CD8-positive, alpha-beta memory T cell (primary cell): ENCODE data around the gene COL25A1. TPM values are rescaled to one million over a fixed set of nuclear protein-coding genes. Genes with fewer than 3 reads are reported as not detected.

ENCODE experiments used
- CTCF ChIA-PET: fragments of 350-600 bp; sonication (Branson Sonifier 250); formaldehyde crosslinking; loops from one replicate; lab custom pipeline; 2021; ENCODE audit warnings: antibody characterized with exemption; lab: Charles Lee
- POLR2A ChIA-PET: fragments of 350-600 bp; sonication (Branson Sonifier 250); formaldehyde crosslinking; loops from one replicate; lab custom pipeline; 2021; ENCODE audit warnings: antibody characterized with exemption; lab: Charles Lee
- DNase-seq, 5 donors: peaks; one replicate each; pipeline versions ENCODE4 v3.0.0 to v3.0.0-alpha.2; 2020 to 2022; ENCODE audit warnings: mixed read lengths in 1 of 5
- H3K27ac ChIP-seq: one replicate; pipeline ENCODE4 v1.7.0; 2013; ENCODE audit warnings: low read depth, mild to moderate bottlenecking, low read length, moderate library complexity
- H3K27me3 ChIP-seq: 2 replicates; pipeline ENCODE4 v1.7.0; 2013; ENCODE audit warnings: low read length, mild to moderate bottlenecking; ENCODE audit not compliant: insufficient read depth, poor library complexity, severe bottlenecking
- H3K36me3 ChIP-seq: 2 replicates; pipeline ENCODE4 v1.7.0; 2013; ENCODE audit warnings: mild to moderate bottlenecking, low read length, moderate library complexity; ENCODE audit not compliant: insufficient read depth
- H3K4me1 ChIP-seq: 2 replicates; pipeline ENCODE4 v1.7.0; 2013; ENCODE audit warnings: mild to moderate bottlenecking, low read length, moderate library complexity; ENCODE audit not compliant: insufficient read depth
- H3K4me3 ChIP-seq: 2 replicates; pipeline ENCODE4 v1.7.0; 2013; ENCODE audit warnings: mild to moderate bottlenecking, low read length
- H3K9me3 ChIP-seq: 2 replicates; pipeline ENCODE4 v1.7.0; 2013; ENCODE audit warnings: mild to moderate bottlenecking, low read length
- H3K27ac Mint-ChIP-seq, 8 donors: one replicate each; pipeline ENCODE4 v1.8.0; 2020 to 2021; ENCODE audit warnings: mixed read lengths in 8 of 8, mild to moderate bottlenecking in 6 of 8, inconsistent platforms in 3 of 8, moderate library complexity in 3 of 8
- H3K27me3 Mint-ChIP-seq, 2 donors: one replicate each; pipeline ENCODE4 v1.8.0; 2020 to 2021; ENCODE audit warnings: mixed read lengths in 2 of 2, mild to moderate bottlenecking in 1 of 2, moderate library complexity in 1 of 2
- H3K36me3 Mint-ChIP-seq, 3 donors: one replicate each; pipeline ENCODE4 v1.8.0; 2020 to 2021; ENCODE audit warnings: mixed read lengths in 3 of 3, inconsistent platforms in 1 of 3, mild to moderate bottlenecking in 1 of 3
- H3K4me1 Mint-ChIP-seq, 3 donors: one replicate each; pipeline ENCODE4 v1.8.0; 2020 to 2021; ENCODE audit warnings: mixed read lengths in 3 of 3, inconsistent platforms in 1 of 3, mild to moderate bottlenecking in 1 of 3
- H3K4me3 Mint-ChIP-seq, 7 donors: one replicate each; pipeline ENCODE4 v1.8.0; 2020 to 2021; ENCODE audit warnings: mixed read lengths in 7 of 7, mild to moderate bottlenecking in 6 of 7, moderate library complexity in 4 of 7, inconsistent platforms in 2 of 7
- H3K9me3 Mint-ChIP-seq, 5 donors: one replicate each; pipeline ENCODE4 v1.8.0; 2020 to 2022; ENCODE audit warnings: mixed read lengths in 5 of 5, mild to moderate bottlenecking in 3 of 5, moderate library complexity in 2 of 5, inconsistent platforms in 1 of 5
- polyA plus RNA-seq: library from polyadenylated mRNA; unstranded; fragments of 300-500 nt; fragmentation: Illumina TruSeq; gene quantifications from one replicate; pipeline ENCODE4 v1.2.3, GENCODE V29; 2021
- total RNA-seq, 2 experiments: library from RNA; stranded (reverse); gene quantifications; one replicate each; pipeline ENCODE4 v1.2.3, GENCODE V29; 2021

The COL25A1 gene
- total and polyA plus RNA-seq, 3 experiments from 2014 or later, result not detected

GRCh38 chr4:109157205-109157604, 145.3 kb downstream of the COL25A1 start:
- Histone ChIP-seq H3K36me3 (no peaks in the 10 kb centered on the region), H3K27me3 (no peaks in the 10 kb centered on the region), H3K27ac (no peak overlapping the region), H3K4me3 (no peak overlapping the region), H3K4me1 (no peaks in the 10 kb centered on the region), H3K9me3 (no peaks in the 10 kb centered on the region)
- no peak overlapping the region for H3K4me3 Mint-ChIP-seq
- no peak for DNase-seq
- H3K36me3 Mint-ChIP-seq, result no peaks in the 10 kb centered on the region
- no peaks in the 10 kb centered on the region for H3K4me1 Mint-ChIP-seq
- H3K27me3 Mint-ChIP-seq, result peaks cover 3 to 4% of the 10 kb centered on the region in 2 donors
- H3K27ac Mint-ChIP-seq, result no peak overlapping the region
- ChIA-PET CTCF (no interaction called here), POLR2A (no interaction called here)
- H3K9me3 Mint-ChIP-seq, result no peaks in the 10 kb centered on the region

GRCh38 chr4:109156356-109156755, 146.1 kb downstream of the COL25A1 start:
- Histone ChIP-seq H3K27me3 (no peaks in the 10 kb centered on the region), H3K4me3 (no peak overlapping the region), H3K4me1 (no peaks in the 10 kb centered on the region), H3K36me3 (no peaks in the 10 kb centered on the region), H3K9me3 (no peaks in the 10 kb centered on the region), H3K27ac (no peak overlapping the region)
- no peak for DNase-seq
- Mint-ChIP-seq H3K36me3 (no peaks in the 10 kb centered on the region), H3K4me3 (no peak overlapping the region), H3K9me3 (no peaks in the 10 kb centered on the region), H3K4me1 (no peaks in the 10 kb centered on the region), H3K27ac (no peak overlapping the region), H3K27me3 (peaks cover 3 to 7% of the 10 kb centered on the region in 2 donors)
- ChIA-PET POLR2A (no interaction called here), CTCF (no interaction called here)

DNA sequence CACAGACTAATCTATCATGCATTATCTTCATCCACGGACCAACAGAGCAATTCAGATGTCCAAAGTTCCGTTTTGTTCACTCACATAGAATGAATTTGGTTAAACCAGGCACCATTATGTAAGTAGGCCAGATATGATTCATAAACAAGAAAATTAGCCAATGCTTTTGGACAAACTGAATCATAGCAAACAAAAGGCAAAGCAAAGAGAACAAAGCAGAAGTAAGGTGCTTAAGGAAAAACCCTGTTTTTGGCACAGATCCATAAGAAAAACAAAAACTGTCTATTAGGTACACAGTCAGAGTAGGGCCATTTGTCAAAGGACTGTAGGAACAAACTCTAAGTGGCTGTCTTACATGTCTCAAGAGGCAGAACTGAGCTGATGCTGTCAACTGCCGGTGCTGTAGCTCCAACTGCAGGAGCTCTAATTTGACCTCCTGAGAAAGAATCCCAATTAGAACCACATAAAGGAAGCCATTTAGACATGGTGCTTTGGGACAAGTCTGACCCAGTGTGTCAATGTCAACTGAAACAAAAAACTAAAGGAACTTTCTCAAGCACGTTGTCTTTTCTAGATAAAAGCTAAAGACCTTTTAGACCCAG, 146.7 kb downstream of the COL25A1 start:
- H3K9me3 ChIP-seq, result no peaks in the 10 kb centered on the region
- H3K4me1 ChIP-seq, result no peaks in the 10 kb centered on the region
- Mint-ChIP-seq H3K4me1 (no peaks in the 10 kb centered on the region), H3K4me3 (no peak overlapping the region), H3K27me3 (peaks cover 3 to 7% of the 10 kb centered on the region in 2 donors), H3K36me3 (no peaks in the 10 kb centered on the region), H3K27ac (no peak overlapping the region), H3K9me3 (no peaks in the 10 kb centered on the region)
- no peak overlapping the region for H3K27ac ChIP-seq
- ChIA-PET POLR2A (no interaction called here), CTCF (no interaction called here)
- no peak overlapping the region for H3K4me3 ChIP-seq
- no peaks in the 10 kb centered on the region for H3K27me3 ChIP-seq
- H3K36me3 ChIP-seq, result no peaks in the 10 kb centered on the region
- no peak for DNase-seq

DNA sequence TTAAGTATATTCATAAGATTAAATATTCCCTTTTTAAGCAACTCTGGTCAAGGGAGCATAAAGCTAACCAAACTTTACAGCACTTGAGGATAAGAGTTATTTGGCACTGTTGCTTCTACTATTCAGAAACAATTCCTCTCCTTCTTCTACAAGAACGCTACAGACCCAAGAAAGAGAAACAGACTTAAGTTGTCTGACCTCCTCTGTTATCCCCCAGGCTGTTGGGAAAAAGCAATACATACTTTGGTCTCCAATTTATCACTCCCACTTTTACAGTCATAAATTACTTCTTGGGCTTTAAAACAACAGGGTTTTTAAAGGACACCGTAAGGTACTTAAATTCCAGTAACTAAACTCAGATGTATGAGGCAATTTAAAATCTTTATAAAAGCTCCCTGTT, 147.4 kb downstream of the COL25A1 start:
- H3K9me3 Mint-ChIP-seq, result no peaks in the 10 kb centered on the region
- POLR2A ChIA-PET, result no interaction called here

GRCh38 chr4:109154424-109154823, 148.0 kb downstream of the COL25A1 start:
- Mint-ChIP-seq H3K27ac (no peak overlapping the region), H3K27me3 (peaks cover 3 to 11% of the 10 kb centered on the region in 2 donors), H3K36me3 (no peaks in the 10 kb centered on the region), H3K9me3 (no peaks in the 10 kb centered on the region), H3K4me1 (no peaks in the 10 kb centered on the region), H3K4me3 (no peak overlapping the region)
- Histone ChIP-seq H3K4me1 (no peaks in the 10 kb centered on the region), H3K4me3 (no peak overlapping the region), H3K9me3 (no peaks in the 10 kb centered on the region), H3K27me3 (no peaks in the 10 kb centered on the region), H3K36me3 (no peaks in the 10 kb centered on the region), H3K27ac (no peak overlapping the region)
- DNase-seq, result no peak
- POLR2A ChIA-PET, result no interaction called here
- CTCF ChIA-PET, result no interaction called here

More for the DNA sequence above, 147.4 kb downstream of the COL25A1 start:
- no peak overlapping the region for H3K27ac ChIP-seq
- no peak for DNase-seq
- H3K4me3 ChIP-seq, result no peak overlapping the region
- no peaks in the 10 kb centered on the region for H3K27me3 ChIP-seq
- Mint-ChIP-seq H3K4me1 (no peaks in the 10 kb centered on the region), H3K36me3 (no peaks in the 10 kb centered on the region), H3K4me3 (no peak overlapping the region), H3K27me3 (peaks cover 3 to 7% of the 10 kb centered on the region in 2 donors), H3K27ac (no peak overlapping the region)
- H3K36me3 ChIP-seq, result no peaks in the 10 kb centered on the region
- CTCF ChIA-PET, result no interaction called here
- no peaks in the 10 kb centered on the region for H3K9me3 ChIP-seq
- H3K4me1 ChIP-seq, result no peaks in the 10 kb centered on the region

- H3K4me3 Mint-ChIP-seq, result no peak overlapping the region
- H3K27me3 Mint-ChIP-seq, result peaks cover 0 to 14% of the 10 kb centered on the region in 2 donors
- ChIA-PET CTCF (no interaction called here), POLR2A (no interaction called here)
- H3K27ac ChIP-seq, result no peak overlapping the region
- no peaks in the 10 kb centered on the region for H3K36me3 ChIP-seq
- no peaks in the 10 kb centered on the region for H3K9me3 ChIP-seq
- no peak overlapping the region for H3K27ac Mint-ChIP-seq
- no peak for DNase-seq
- no peaks in the 10 kb centered on the region for H3K4me1 Mint-ChIP-seq
- no peaks in the 10 kb centered on the region for H3K4me1 ChIP-seq
- H3K4me3 ChIP-seq, result no peak overlapping the region
- H3K9me3 Mint-ChIP-seq, result peaks cover 0 to 2% (median 0%) of the 10 kb centered on the region in 5 donors
- no peaks in the 10 kb centered on the region for H3K27me3 ChIP-seq
- no peaks in the 10 kb centered on the region for H3K36me3 Mint-ChIP-seq
These were observed 152.6 kb downstream of the COL25A1 start for GRCh38 chr4:109149836-109150235.

DNA sequence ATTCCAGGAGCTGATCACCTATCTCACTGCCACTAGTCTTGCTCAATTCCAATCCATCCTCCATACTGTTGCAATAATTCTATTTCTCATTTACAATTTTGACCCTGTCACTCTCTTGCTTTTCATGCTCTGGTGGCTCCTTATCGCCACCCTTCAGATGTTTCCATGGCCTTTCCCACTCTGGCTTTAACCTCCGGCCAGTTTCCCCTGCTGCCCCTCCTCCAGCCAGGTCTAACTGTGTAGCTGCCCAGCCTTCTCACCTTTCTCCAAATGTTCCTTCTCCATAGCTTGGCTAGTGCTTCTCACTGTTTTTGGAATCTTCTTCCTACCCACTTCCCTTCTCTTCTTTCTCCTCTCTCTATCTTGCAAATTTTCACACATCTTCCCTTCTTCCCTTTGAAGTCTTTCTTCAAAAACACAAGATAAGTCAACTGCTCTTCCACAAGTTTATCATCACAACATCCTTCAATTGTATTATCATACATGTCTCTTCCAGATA, 153.8 kb downstream of the COL25A1 start:
- Histone ChIP-seq H3K4me1 (no peaks in the 10 kb centered on the region), H3K27ac (no peak overlapping the region), H3K4me3 (no peak overlapping the region), H3K36me3 (no peaks in the 10 kb centered on the region), H3K27me3 (no peaks in the 10 kb centered on the region), H3K9me3 (no peaks in the 10 kb centered on the region)
- Mint-ChIP-seq H3K27ac (peak overlapping the region in 1 of 8 donors; percentile 23), H3K9me3 (peaks cover 0 to 2% (median 0%) of the 10 kb centered on the region in 5 donors), H3K27me3 (peaks cover 0 to 14% of the 10 kb centered on the region in 2 donors), H3K4me1 (no peaks in the 10 kb centered on the region), H3K36me3 (no peaks in the 10 kb centered on the region), H3K4me3 (no peak overlapping the region)
- DNase-seq, result no peak
- ChIA-PET CTCF (no interaction called here), POLR2A (no interaction called here)

DNA sequence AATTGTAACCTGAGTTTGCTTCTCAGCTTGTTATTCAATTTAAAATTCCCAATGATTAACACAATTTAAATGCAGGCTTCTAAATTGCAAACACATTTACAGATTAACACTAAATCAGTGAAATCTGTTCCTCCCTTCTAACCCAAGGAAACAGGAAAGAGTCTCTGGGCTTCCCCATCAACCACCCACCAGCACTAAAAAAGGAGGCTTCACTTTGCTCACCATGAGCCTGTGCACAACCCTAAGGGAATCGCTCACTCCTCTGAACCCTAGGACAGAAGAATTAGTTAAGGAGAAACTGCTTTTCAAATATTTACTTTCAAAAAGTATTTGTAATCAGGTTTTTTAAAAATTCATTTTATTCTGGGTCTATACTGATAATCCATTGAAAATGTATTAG, 155.3 kb downstream of the COL25A1 start:
- H3K27me3 Mint-ChIP-seq, result peaks cover 3 to 10% of the 10 kb centered on the region in 2 donors
- no peak overlapping the region for H3K27ac Mint-ChIP-seq
- ChIA-PET CTCF (no interaction called here), POLR2A (no interaction called here)
- Histone ChIP-seq H3K9me3 (no peaks in the 10 kb centered on the region), H3K4me3 (no peak overlapping the region), H3K36me3 (no peaks in the 10 kb centered on the region), H3K27me3 (no peaks in the 10 kb centered on the region), H3K27ac (no peak overlapping the region), H3K4me1 (no peaks in the 10 kb centered on the region)
- peaks cover 0 to 6% (median 3%) of the 10 kb centered on the region in 5 donors for H3K9me3 Mint-ChIP-seq
- no peaks in the 10 kb centered on the region for H3K4me1 Mint-ChIP-seq
- DNase-seq, result no peak
- no peak overlapping the region for H3K4me3 Mint-ChIP-seq
- H3K36me3 Mint-ChIP-seq, result no peaks in the 10 kb centered on the region
